ENCODE data around the gene TMEM69.

- TF ChIP-seq BHLHE40 (IDR thresholded peaks at IDR 0.05; ENCODE audit: borderline replicate concordance) = no peak
- no peak for TF ChIP-seq ELF4 (IDR thresholded peaks at IDR 0.05)
- TF ChIP-seq LEF1 (IDR thresholded peaks at IDR 0.05; ENCODE audit: borderline replicate concordance) = no peak
- TF ChIP-seq FOXM1 (IDR thresholded peaks at IDR 0.05; ENCODE audit: borderline replicate concordance) = no peak
- TF ChIP-seq FOXA1 (IDR thresholded peaks at IDR 0.05) = no peak
- TF ChIP-seq SUZ12 (IDR thresholded peaks at IDR 0.05) = no peak
- TF ChIP-seq CTBP1 (IDR thresholded peaks at IDR 0.05; ENCODE audit: borderline replicate concordance) = no peak
- no peak for TF ChIP-seq PKNOX1 (IDR thresholded peaks at IDR 0.05)
Observed at GRCh38 chr1:45686288-45687013, 1.5 kb upstream of the TMEM69 start, which contains the start of gene GPBP1L1.
